ENCODE data around the gene ALG14. TPM values are rescaled to one million over a fixed set of nuclear protein-coding genes. Genes with fewer than 3 reads are reported as not detected.

ALG14 gene
- total RNA-seq, 1 experiment from 2014 or later, result 2.2 TPM

- no peaks in the 10 kb centered on the region for H3K79me2 ChIP-seq (ENCODE audit: low read length)
- no peak overlapping the region for H3K4me3 ChIP-seq (ENCODE audit: low read length)
- H3K9me3 ChIP-seq (ENCODE audit: low read length), result no peaks in the 10 kb centered on the region
- H3K9me2 ChIP-seq (replicated peaks; ENCODE audit: insufficient read depth, low read length), result no peaks in the 10 kb centered on the region
- no peaks in the 10 kb centered on the region for H3K27me3 ChIP-seq (ENCODE audit: low read length)
- H3K36me3 ChIP-seq (ENCODE audit: insufficient read depth, low read length), result no peaks in the 10 kb centered on the region
- no peak for DNase-seq
- H3K4me1 ChIP-seq (ENCODE audit: low read length), result peaks cover 15% of the 10 kb centered on the region
- no peak overlapping the region for H2AFZ ChIP-seq (ENCODE audit: low read length)
- no peak overlapping the region for H3K9ac ChIP-seq (ENCODE audit: low read length)
- H3K27ac ChIP-seq (ENCODE audit: low read length), result no peak overlapping the region
- no peaks in the 10 kb centered on the region for H4K20me1 ChIP-seq (ENCODE audit: insufficient read depth, low read depth, low read length)
- peak overlapping the region; percentile 67 for H3K4me2 ChIP-seq (ENCODE audit: low read depth, low read length, poor library complexity, severe bottlenecking)
Measured at GRCh38 chr1:94926126-94926914, 146.4 kb downstream of the ALG14 start.

GRCh38 chr1:94925561-94926125, 147.1 kb downstream of the ALG14 start:
- Histone ChIP-seq H3K9me3 (ENCODE audit: low read length) (no peaks in the 10 kb centered on the region), H3K9ac (ENCODE audit: low read length) (peak overlapping the region; percentile 10; the same call in 1 of the 2 replicates), H3K4me3 (ENCODE audit: low read length) (peak overlapping the region; percentile 34), H3K4me1 (ENCODE audit: low read length) (peaks cover 15% of the 10 kb centered on the region), H3K9me2 (replicated peaks; ENCODE audit: insufficient read depth, low read length) (no peaks in the 10 kb centered on the region), H3K36me3 (ENCODE audit: insufficient read depth, low read length) (no peaks in the 10 kb centered on the region), H2AFZ (ENCODE audit: low read length) (no peak overlapping the region; the same call in 1 of the 2 replicates), H3K27me3 (ENCODE audit: low read length) (no peaks in the 10 kb centered on the region), H3K4me2 (ENCODE audit: low read depth, low read length, poor library complexity, severe bottlenecking) (peak overlapping the region; percentile 67), H3K27ac (ENCODE audit: low read length) (no peak overlapping the region), H4K20me1 (ENCODE audit: insufficient read depth, low read depth, low read length) (no peaks in the 10 kb centered on the region), H3K79me2 (ENCODE audit: low read length) (no peaks in the 10 kb centered on the region)
- DNase-seq, result peak; percentile 70

GRCh38 chr1:94925004-94925403, 147.7 kb downstream of the ALG14 start:
- Histone ChIP-seq H2AFZ (ENCODE audit: low read length) (no peak overlapping the region), H4K20me1 (ENCODE audit: insufficient read depth, low read depth, low read length) (no peaks in the 10 kb centered on the region), H3K9me3 (ENCODE audit: low read length) (no peaks in the 10 kb centered on the region), H3K79me2 (ENCODE audit: low read length) (no peaks in the 10 kb centered on the region), H3K36me3 (ENCODE audit: insufficient read depth, low read length) (no peaks in the 10 kb centered on the region), H3K9ac (ENCODE audit: low read length) (peak overlapping the region; percentile 10; the same call in 1 of the 2 replicates), H3K4me3 (ENCODE audit: low read length) (peak overlapping the region; percentile 34), H3K4me2 (ENCODE audit: low read depth, low read length, poor library complexity, severe bottlenecking) (peak overlapping the region; percentile 67), H3K27ac (ENCODE audit: low read length) (no peak overlapping the region), H3K4me1 (ENCODE audit: low read length) (peaks cover 15% of the 10 kb centered on the region), H3K9me2 (replicated peaks; ENCODE audit: insufficient read depth, low read length) (no peaks in the 10 kb centered on the region), H3K27me3 (ENCODE audit: low read length) (no peaks in the 10 kb centered on the region)
- DNase-seq, result peak; percentile 55

Other genes starting within 250 kb of the ALG14 start
- gene CNN3, start 145.8 kb downstream of the ALG14 start, total RNA-seq (2014; rRNA removed; shearing (Covaris generic); ENCODE audit: low replicate concordance), result 4.8 TPM in 1 of 2 replicates, not detected in the other
- not detected in 2 replicates for gene TLCD4, start 44.4 kb upstream of the ALG14 start, total RNA-seq (2014; rRNA removed; shearing (Covaris generic); ENCODE audit: low replicate concordance)
- gene RWDD3, start 161.3 kb upstream of the ALG14 start, total RNA-seq (2014; rRNA removed; shearing (Covaris generic); ENCODE audit: low replicate concordance), result 11.3 and 23.7 TPM in 2 replicates